Trophoblast cell (in vitro differentiated cells and primary cell): ENCODE measurements around the gene EVA1C.
A peak's percentile ranks its signal among the peaks of the same experiment; 100 is the strongest.

Source experiments
- DNase-seq, 2 donors: peaks; one replicate each; pipeline ENCODE4 v3.0.0-alpha.2; 2016
- H2AFZ ChIP-seq: 2 replicates; pipeline ENCODE4 v1.6.1; 2013; ENCODE audit warnings: low read length, moderate library complexity, mild to moderate bottlenecking; ENCODE audit not compliant: insufficient read depth, poor library complexity
- H2AK5ac ChIP-seq: 2 replicates; pipeline ENCODE4 v1.6.1; 2013; ENCODE audit warnings: mild to moderate bottlenecking, low read length
- H2BK120ac ChIP-seq: 2 replicates; pipeline ENCODE4 v1.6.1; 2013; ENCODE audit warnings: low read length, mild to moderate bottlenecking, moderate library complexity; ENCODE audit not compliant: insufficient read depth, poor library complexity
- H2BK12ac ChIP-seq: 2 replicates; pipeline ENCODE4 v1.6.1; 2013; ENCODE audit warnings: mild to moderate bottlenecking, low read length, moderate library complexity
- H2BK5ac ChIP-seq: 2 replicates; pipeline ENCODE4 v1.6.1; 2013; ENCODE audit warnings: low read length, low read depth, moderate library complexity, mild to moderate bottlenecking; ENCODE audit not compliant: poor library complexity
- H3K14ac ChIP-seq: 2 replicates; pipeline ENCODE4 v1.6.1; 2013; ENCODE audit warnings: mild to moderate bottlenecking, low read length
- H3K18ac ChIP-seq: 2 replicates; pipeline ENCODE4 v1.6.1; 2013; ENCODE audit warnings: mild to moderate bottlenecking, low read length
- H3K23ac ChIP-seq: 2 replicates; pipeline ENCODE4 v1.6.1; 2013; ENCODE audit warnings: low read length
- H3K27ac ChIP-seq: 2 replicates; pipeline ENCODE4 v1.5.1; 2013; ENCODE audit warnings: low read depth, mild to moderate bottlenecking, inconsistent platforms, low read length, moderate library complexity
- H3K27me3 ChIP-seq: 2 replicates; pipeline ENCODE4 v1.6.1; 2013; ENCODE audit warnings: inconsistent platforms, mild to moderate bottlenecking, low read length, moderate library complexity; ENCODE audit not compliant: insufficient read depth
- H3K36me3 ChIP-seq, 2 experiments: 1 replicate in 1 of 2; 2 replicates in 1 of 2; pipeline ENCODE4 v1.6.1; 2013; ENCODE audit warnings: low read length in 2 of 2, mild to moderate bottlenecking in 2 of 2, moderate library complexity in 1 of 2; ENCODE audit not compliant: insufficient read depth in 2 of 2, control insufficient read depth in 1 of 2
- H3K4ac ChIP-seq: 2 replicates; pipeline ENCODE4 v1.6.1; 2013; ENCODE audit warnings: low read depth, mild to moderate bottlenecking, low read length, moderate library complexity
- H3K4me1 ChIP-seq, 2 experiments: 1 replicate in 1 of 2; 2 replicates in 1 of 2; pipeline ENCODE4 v1.6.1; 2013; ENCODE audit warnings: low read length in 2 of 2, mild to moderate bottlenecking in 2 of 2, moderate library complexity in 1 of 2; ENCODE audit not compliant: insufficient read depth in 2 of 2, control insufficient read depth in 1 of 2
- H3K4me2 ChIP-seq: 2 replicates; pipeline ENCODE4 v1.6.1; 2013; ENCODE audit warnings: inconsistent platforms, mild to moderate bottlenecking, low read length, moderate library complexity
- H3K4me3 ChIP-seq: 2 replicates; pipeline ENCODE4 v1.5.1; 2013; ENCODE audit warnings: mild to moderate bottlenecking, low read depth, low read length, inconsistent platforms
- H3K79me1 ChIP-seq: one replicate; pipeline ENCODE4 v1.6.1; 2013; ENCODE audit warnings: low read length
- H3K79me2 ChIP-seq: 2 replicates; pipeline ENCODE4 v1.6.1; 2013; ENCODE audit warnings: low read length, mild to moderate bottlenecking; ENCODE audit not compliant: control insufficient read depth, insufficient read depth, poor library complexity
- H3K9ac ChIP-seq: 2 replicates; pipeline ENCODE4 v1.6.1; 2013; ENCODE audit warnings: mild to moderate bottlenecking, low read length
- H3K9me3 ChIP-seq: 2 replicates; pipeline ENCODE4 v1.6.1; 2013; ENCODE audit warnings: low read depth, mild to moderate bottlenecking, control low read depth, inconsistent platforms, low read length; ENCODE audit not compliant: insufficient read depth
- H4K12ac ChIP-seq: 2 replicates; pipeline ENCODE4 v1.6.1; 2013; ENCODE audit warnings: low read depth, mild to moderate bottlenecking, low read length, moderate library complexity
- H4K8ac ChIP-seq: 2 replicates; pipeline ENCODE4 v1.6.1; 2013; ENCODE audit warnings: low read depth, mild to moderate bottlenecking, low read length, moderate library complexity
- H4K91ac ChIP-seq: one replicate; pipeline ENCODE4 v1.6.1; 2013; ENCODE audit warnings: low read depth, mild to moderate bottlenecking, low read length, moderate library complexity
- WGBS: extraction: QIAGEN DNeasy Blood & Tissue Kit; methylation state at CpG from one replicate; pipeline ENCODE4 v1.1.7; 2013; ENCODE audit warnings: missing lambda C conversion rate; ENCODE audit not compliant: insufficient read length, insufficient coverage; ENCODE audit errors: extremely low coverage; 5-methylcytosine and 5-hydroxymethylcytosine counted together

EVA1C gene

GRCh38 chr21:32425628-32426027, 13.1 kb downstream of the EVA1C start:
- Histone ChIP-seq H2BK120ac (no peak overlapping the region), H3K79me1 (no peaks in the 10 kb centered on the region), H3K9me3 (peaks cover 2% of the 10 kb centered on the region), H4K8ac (no peak overlapping the region), H3K27ac (no peak overlapping the region), H2BK5ac (no peak overlapping the region), H3K4me2 (no peak overlapping the region), H3K79me2 (no peaks in the 10 kb centered on the region), H3K4me3 (no peak overlapping the region), H3K4me1 (no peaks in the 10 kb centered on the region), H3K27me3 (no peaks in the 10 kb centered on the region), H4K91ac (no peak overlapping the region), H4K12ac (no peak overlapping the region), H3K23ac (no peak overlapping the region), H2AFZ (no peak overlapping the region), H2AK5ac (no peak overlapping the region), H2BK12ac (no peak overlapping the region), H3K18ac (no peak overlapping the region), H3K14ac (no peak overlapping the region), H3K9ac (no peak overlapping the region), H3K36me3 (no peaks in the 10 kb centered on the region), H3K4ac (no peak overlapping the region)
- DNase-seq: no peak
- WGBS: no CpG with 5 or more reads among the region's 4 CpGs

GRCh38 chr21:32426066-32426465, 13.6 kb downstream of the EVA1C start:
- Histone ChIP-seq H3K9ac (no peak overlapping the region), H2BK5ac (no peak overlapping the region), H3K27ac (no peak overlapping the region), H3K27me3 (no peaks in the 10 kb centered on the region), H2BK12ac (no peak overlapping the region), H3K36me3 (no peaks in the 10 kb centered on the region), H2AFZ (no peak overlapping the region), H4K12ac (no peak overlapping the region), H3K4ac (no peak overlapping the region), H4K8ac (no peak overlapping the region), H3K18ac (no peak overlapping the region), H3K4me1 (no peaks in the 10 kb centered on the region), H3K9me3 (peaks cover 2% of the 10 kb centered on the region), H2BK120ac (no peak overlapping the region), H3K23ac (no peak overlapping the region), H3K79me2 (no peaks in the 10 kb centered on the region), H4K91ac (no peak overlapping the region), H3K4me3 (no peak overlapping the region), H3K79me1 (no peaks in the 10 kb centered on the region), H3K14ac (no peak overlapping the region), H3K4me2 (no peak overlapping the region), H2AK5ac (no peak overlapping the region)
- no CpG with 5 or more reads among the region's 5 CpGs for WGBS
- DNase-seq: no peak

- DNase-seq: peak in 1 of 2 donors; percentile 26
- H2AFZ ChIP-seq: no peak overlapping the region
- H2BK12ac ChIP-seq: no peak overlapping the region
- no peak overlapping the region for H3K4ac ChIP-seq
- H2BK120ac ChIP-seq: no peak overlapping the region
- no peaks in the 10 kb centered on the region for H3K4me1 ChIP-seq
- no peak overlapping the region for H3K23ac ChIP-seq
- H3K79me2 ChIP-seq: no peaks in the 10 kb centered on the region
- H3K18ac ChIP-seq: no peak overlapping the region
- H3K27me3 ChIP-seq: no peaks in the 10 kb centered on the region
- H3K4me3 ChIP-seq: no peak overlapping the region
- H4K12ac ChIP-seq: no peak overlapping the region
- no peaks in the 10 kb centered on the region for H3K36me3 ChIP-seq
- H4K8ac ChIP-seq: no peak overlapping the region
- H3K79me1 ChIP-seq: no peaks in the 10 kb centered on the region
- no peak overlapping the region for H3K14ac ChIP-seq
- H4K91ac ChIP-seq: no peak overlapping the region
- H2BK5ac ChIP-seq: no peak overlapping the region
- no peak overlapping the region for H3K27ac ChIP-seq
- peaks cover 2% of the 10 kb centered on the region for H3K9me3 ChIP-seq
- no peak overlapping the region for H3K9ac ChIP-seq
- no peak overlapping the region for H3K4me2 ChIP-seq
- WGBS: no CpG with 5 or more reads among the region's 6 CpGs
- H2AK5ac ChIP-seq: no peak overlapping the region
Observed at GRCh38 chr21:32426592-32427051, 14.1 kb downstream of the EVA1C start.

- Histone ChIP-seq H3K79me1 (no peaks in the 10 kb centered on the region), H3K4me1 (no peaks in the 10 kb centered on the region), H3K18ac (no peak overlapping the region), H2AFZ (no peak overlapping the region), H3K9ac (no peak overlapping the region), H3K79me2 (no peaks in the 10 kb centered on the region), H3K4ac (no peak overlapping the region), H4K12ac (no peak overlapping the region), H3K4me2 (no peak overlapping the region), H4K91ac (no peak overlapping the region), H3K4me3 (no peak overlapping the region), H4K8ac (no peak overlapping the region), H2BK120ac (no peak overlapping the region), H2BK5ac (no peak overlapping the region), H3K27me3 (no peaks in the 10 kb centered on the region), H3K14ac (no peak overlapping the region), H3K27ac (no peak overlapping the region), H2BK12ac (no peak overlapping the region), H2AK5ac (no peak overlapping the region), H3K36me3 (no peaks in the 10 kb centered on the region), H3K23ac (no peak overlapping the region), H3K9me3 (peaks cover 2% of the 10 kb centered on the region)
- peak; percentile 49 to 56 for DNase-seq
- no CpG with 5 or more reads among the region's 10 CpGs for WGBS
Observed at GRCh38 chr21:32427958-32428623, 15.6 kb downstream of the EVA1C start.
